K562 (cell line): ENCODE data around the gene WASL. TPM values are rescaled to one million over a fixed set of nuclear protein-coding genes. Genes with fewer than 3 reads are reported as not detected.

Source experiments
- ATF1 ChIP-seq, 2 experiments: fragments of 450-650 bp in 1 of 2; IDR thresholded peaks; 2 replicates each; pipeline ENCODE4 v1.6.1; 2016; ENCODE audit warnings: missing compliant biosample characterization in 1 of 2, missing genetic modification characterization in 1 of 2
- ELF2 ChIP-seq: fragments of 250-450 bp; sonication (Bioruptor Pico); IDR thresholded peaks from 2 replicates; pipeline ENCODE4 v1.5.0; 2021; ENCODE audit warnings: mild to moderate bottlenecking
- EP400 ChIP-seq: fragments of 450-650 bp; IDR thresholded peaks from 2 replicates; pipeline ENCODE4 v1.6.1; 2017; ENCODE audit warnings: antibody characterized with exemption, mild to moderate bottlenecking, moderate library complexity
- GATAD2B ChIP-seq: fragments of 450-650 bp; IDR thresholded peaks from 2 replicates; pipeline ENCODE4 v1.6.1; 2017; ENCODE audit warnings: mild to moderate bottlenecking, borderline replicate concordance
- HDAC2 ChIP-seq: fragments of 450-650 bp; IDR thresholded peaks from 2 replicates; pipeline ENCODE4 v1.6.1; 2016; ENCODE audit warnings: mild to moderate bottlenecking
- MAFG ChIP-seq: fragments of 450-650 bp; conservative IDR thresholded peaks from 2 replicates; pipeline ENCODE4 v1.6.1; 2016; ENCODE audit warnings: missing genetic modification characterization, missing compliant biosample characterization
- ZNF232 ChIP-seq: sonication (generic); formaldehyde crosslinking; IDR thresholded peaks from 2 replicates; pipeline ENCODE4 v1.8.0; 2022; ENCODE audit warnings: mild to moderate bottlenecking, missing genetic modification reagents
- polyA plus RNA-seq, 8 experiments: library from polyadenylated mRNA; depleted of rRNA in 4 of 8; stranded (reverse) in 5 of 8; unstranded in 3 of 8; fragments of >200 nt; fragmentation: Nextera tagmentation in 2 of 8; fragmentation: Illumina TruSeq in 1 of 8; extraction: Ambion mirVana in 2 of 8; extraction: Trizol in 1 of 8; gene quantifications; 2 replicates each; pipeline versions ENCODE4 v1.2.1 to v1.2.3, GENCODE V29; 2011 to 2014; ENCODE audit warnings: inconsistent platforms in 1 of 8, missing spikeins in 1 of 8
- total RNA-seq, 7 experiments: library from RNA; depleted of rRNA in 6 of 7; stranded (reverse); fragments of >200 nt in 6 of 7; fragmentation: Illumina TruSeq in 2 of 7; extraction: Trizol in 2 of 7; gene quantifications; 2 replicates each; pipeline versions ENCODE4 v1.2.1 to v1.2.3, GENCODE V29; 2011 to 2021; ENCODE audit warnings: low replicate concordance in 1 of 7
- TF ChIP-seq, protein P1 (sequence below): fragments of 450-650 bp; IDR thresholded peaks from 2 replicates; pipeline ENCODE4 v1.6.1; 2016; ENCODE audit warnings: mild to moderate bottlenecking, moderate library complexity
- TF ChIP-seq, protein P2 (sequence below): IDR thresholded peaks from 2 replicates; pipeline ENCODE4 v1.6.1; 2011; ENCODE audit warnings: borderline replicate concordance, low read depth, mild to moderate bottlenecking, moderate library complexity, low read length; ENCODE audit not compliant: insufficient read depth, poor library complexity, severe bottlenecking
- TF ChIP-seq, protein P3 (sequence below): sonication (generic); formaldehyde crosslinking; IDR thresholded peaks from 2 replicates; pipeline ENCODE4 v1.8.0; 2023; ENCODE audit warnings: mild to moderate bottlenecking, missing genetic modification reagents

WASL gene
- total and polyA plus RNA-seq, 9 of the 15 experiments (the other 6 are each of a cell fraction or from before 2014, with no cell fraction given), result 3.2 to 13.9 (median 8.3) TPM

DNA sequence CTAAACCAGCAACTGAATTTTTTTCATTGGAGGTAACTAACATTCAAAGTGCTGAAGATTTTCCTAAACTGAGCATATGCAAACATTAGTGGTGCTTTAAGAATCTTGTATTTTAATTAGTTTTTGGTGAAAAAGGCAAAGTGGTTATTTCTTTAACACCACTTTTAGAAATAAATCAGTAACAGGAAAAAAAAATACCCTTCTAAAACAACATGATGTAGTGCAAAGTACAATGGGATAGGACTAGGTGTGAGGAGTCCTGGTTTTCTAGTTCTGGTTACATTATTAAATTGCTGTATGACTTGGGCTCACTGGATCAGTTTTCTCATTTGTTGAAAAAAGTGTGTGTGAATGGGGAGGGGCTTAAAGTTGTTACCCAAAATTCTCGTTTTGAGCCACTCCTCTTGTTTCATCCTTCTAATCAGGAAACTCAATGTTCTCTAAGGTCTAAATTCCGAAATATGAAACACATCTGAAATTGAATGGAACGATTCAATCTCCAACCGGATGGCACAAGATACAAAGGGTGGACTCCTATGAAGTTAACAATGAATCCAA is 1.8 kb downstream of the WASL start (continued):
- TF ChIP-seq, protein P1, sequence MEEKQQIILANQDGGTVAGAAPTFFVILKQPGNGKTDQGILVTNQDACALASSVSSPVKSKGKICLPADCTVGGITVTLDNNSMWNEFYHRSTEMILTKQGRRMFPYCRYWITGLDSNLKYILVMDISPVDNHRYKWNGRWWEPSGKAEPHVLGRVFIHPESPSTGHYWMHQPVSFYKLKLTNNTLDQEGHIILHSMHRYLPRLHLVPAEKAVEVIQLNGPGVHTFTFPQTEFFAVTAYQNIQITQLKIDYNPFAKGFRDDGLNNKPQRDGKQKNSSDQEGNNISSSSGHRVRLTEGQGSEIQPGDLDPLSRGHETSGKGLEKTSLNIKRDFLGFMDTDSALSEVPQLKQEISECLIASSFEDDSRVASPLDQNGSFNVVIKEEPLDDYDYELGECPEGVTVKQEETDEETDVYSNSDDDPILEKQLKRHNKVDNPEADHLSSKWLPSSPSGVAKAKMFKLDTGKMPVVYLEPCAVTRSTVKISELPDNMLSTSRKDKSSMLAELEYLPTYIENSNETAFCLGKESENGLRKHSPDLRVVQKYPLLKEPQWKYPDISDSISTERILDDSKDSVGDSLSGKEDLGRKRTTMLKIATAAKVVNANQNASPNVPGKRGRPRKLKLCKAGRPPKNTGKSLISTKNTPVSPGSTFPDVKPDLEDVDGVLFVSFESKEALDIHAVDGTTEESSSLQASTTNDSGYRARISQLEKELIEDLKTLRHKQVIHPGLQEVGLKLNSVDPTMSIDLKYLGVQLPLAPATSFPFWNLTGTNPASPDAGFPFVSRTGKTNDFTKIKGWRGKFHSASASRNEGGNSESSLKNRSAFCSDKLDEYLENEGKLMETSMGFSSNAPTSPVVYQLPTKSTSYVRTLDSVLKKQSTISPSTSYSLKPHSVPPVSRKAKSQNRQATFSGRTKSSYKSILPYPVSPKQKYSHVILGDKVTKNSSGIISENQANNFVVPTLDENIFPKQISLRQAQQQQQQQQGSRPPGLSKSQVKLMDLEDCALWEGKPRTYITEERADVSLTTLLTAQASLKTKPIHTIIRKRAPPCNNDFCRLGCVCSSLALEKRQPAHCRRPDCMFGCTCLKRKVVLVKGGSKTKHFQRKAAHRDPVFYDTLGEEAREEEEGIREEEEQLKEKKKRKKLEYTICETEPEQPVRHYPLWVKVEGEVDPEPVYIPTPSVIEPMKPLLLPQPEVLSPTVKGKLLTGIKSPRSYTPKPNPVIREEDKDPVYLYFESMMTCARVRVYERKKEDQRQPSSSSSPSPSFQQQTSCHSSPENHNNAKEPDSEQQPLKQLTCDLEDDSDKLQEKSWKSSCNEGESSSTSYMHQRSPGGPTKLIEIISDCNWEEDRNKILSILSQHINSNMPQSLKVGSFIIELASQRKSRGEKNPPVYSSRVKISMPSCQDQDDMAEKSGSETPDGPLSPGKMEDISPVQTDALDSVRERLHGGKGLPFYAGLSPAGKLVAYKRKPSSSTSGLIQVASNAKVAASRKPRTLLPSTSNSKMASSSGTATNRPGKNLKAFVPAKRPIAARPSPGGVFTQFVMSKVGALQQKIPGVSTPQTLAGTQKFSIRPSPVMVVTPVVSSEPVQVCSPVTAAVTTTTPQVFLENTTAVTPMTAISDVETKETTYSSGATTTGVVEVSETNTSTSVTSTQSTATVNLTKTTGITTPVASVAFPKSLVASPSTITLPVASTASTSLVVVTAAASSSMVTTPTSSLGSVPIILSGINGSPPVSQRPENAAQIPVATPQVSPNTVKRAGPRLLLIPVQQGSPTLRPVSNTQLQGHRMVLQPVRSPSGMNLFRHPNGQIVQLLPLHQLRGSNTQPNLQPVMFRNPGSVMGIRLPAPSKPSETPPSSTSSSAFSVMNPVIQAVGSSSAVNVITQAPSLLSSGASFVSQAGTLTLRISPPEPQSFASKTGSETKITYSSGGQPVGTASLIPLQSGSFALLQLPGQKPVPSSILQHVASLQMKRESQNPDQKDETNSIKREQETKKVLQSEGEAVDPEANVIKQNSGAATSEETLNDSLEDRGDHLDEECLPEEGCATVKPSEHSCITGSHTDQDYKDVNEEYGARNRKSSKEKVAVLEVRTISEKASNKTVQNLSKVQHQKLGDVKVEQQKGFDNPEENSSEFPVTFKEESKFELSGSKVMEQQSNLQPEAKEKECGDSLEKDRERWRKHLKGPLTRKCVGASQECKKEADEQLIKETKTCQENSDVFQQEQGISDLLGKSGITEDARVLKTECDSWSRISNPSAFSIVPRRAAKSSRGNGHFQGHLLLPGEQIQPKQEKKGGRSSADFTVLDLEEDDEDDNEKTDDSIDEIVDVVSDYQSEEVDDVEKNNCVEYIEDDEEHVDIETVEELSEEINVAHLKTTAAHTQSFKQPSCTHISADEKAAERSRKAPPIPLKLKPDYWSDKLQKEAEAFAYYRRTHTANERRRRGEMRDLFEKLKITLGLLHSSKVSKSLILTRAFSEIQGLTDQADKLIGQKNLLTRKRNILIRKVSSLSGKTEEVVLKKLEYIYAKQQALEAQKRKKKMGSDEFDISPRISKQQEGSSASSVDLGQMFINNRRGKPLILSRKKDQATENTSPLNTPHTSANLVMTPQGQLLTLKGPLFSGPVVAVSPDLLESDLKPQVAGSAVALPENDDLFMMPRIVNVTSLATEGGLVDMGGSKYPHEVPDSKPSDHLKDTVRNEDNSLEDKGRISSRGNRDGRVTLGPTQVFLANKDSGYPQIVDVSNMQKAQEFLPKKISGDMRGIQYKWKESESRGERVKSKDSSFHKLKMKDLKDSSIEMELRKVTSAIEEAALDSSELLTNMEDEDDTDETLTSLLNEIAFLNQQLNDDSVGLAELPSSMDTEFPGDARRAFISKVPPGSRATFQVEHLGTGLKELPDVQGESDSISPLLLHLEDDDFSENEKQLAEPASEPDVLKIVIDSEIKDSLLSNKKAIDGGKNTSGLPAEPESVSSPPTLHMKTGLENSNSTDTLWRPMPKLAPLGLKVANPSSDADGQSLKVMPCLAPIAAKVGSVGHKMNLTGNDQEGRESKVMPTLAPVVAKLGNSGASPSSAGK, result no peak
- TF ChIP-seq MAFG, result no peak
- TF ChIP-seq EP400, result peak; percentile 30; the same call in 1 of the 2 replicates
- TF ChIP-seq HDAC2, result 0 out of 2 replicates have a peak, but pooled peaks have one; percentile 15
- no peak; the same call in 1 of the 2 replicates for TF ChIP-seq GATAD2B
- TF ChIP-seq ZNF232 (CRISPR knock-in tag), result 0 out of 2 replicates have a peak, but pooled peaks have one; percentile 4
- 0 out of 2 replicates have a peak, but pooled peaks have one; percentile 47 for TF ChIP-seq ELF2 (CRISPR knock-in tag)
- TF ChIP-seq ATF1 (CRISPR knock-in tag; IDR thresholded peaks at IDR 0.05), result no peak
- TF ChIP-seq ATF1 (tag; IDR thresholded peaks at IDR 0.05), result no peak
- TF ChIP-seq, protein P2, sequence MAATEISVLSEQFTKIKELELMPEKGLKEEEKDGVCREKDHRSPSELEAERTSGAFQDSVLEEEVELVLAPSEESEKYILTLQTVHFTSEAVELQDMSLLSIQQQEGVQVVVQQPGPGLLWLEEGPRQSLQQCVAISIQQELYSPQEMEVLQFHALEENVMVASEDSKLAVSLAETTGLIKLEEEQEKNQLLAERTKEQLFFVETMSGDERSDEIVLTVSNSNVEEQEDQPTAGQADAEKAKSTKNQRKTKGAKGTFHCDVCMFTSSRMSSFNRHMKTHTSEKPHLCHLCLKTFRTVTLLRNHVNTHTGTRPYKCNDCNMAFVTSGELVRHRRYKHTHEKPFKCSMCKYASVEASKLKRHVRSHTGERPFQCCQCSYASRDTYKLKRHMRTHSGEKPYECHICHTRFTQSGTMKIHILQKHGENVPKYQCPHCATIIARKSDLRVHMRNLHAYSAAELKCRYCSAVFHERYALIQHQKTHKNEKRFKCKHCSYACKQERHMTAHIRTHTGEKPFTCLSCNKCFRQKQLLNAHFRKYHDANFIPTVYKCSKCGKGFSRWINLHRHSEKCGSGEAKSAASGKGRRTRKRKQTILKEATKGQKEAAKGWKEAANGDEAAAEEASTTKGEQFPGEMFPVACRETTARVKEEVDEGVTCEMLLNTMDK, result no peak
- TF ChIP-seq, protein P3, sequence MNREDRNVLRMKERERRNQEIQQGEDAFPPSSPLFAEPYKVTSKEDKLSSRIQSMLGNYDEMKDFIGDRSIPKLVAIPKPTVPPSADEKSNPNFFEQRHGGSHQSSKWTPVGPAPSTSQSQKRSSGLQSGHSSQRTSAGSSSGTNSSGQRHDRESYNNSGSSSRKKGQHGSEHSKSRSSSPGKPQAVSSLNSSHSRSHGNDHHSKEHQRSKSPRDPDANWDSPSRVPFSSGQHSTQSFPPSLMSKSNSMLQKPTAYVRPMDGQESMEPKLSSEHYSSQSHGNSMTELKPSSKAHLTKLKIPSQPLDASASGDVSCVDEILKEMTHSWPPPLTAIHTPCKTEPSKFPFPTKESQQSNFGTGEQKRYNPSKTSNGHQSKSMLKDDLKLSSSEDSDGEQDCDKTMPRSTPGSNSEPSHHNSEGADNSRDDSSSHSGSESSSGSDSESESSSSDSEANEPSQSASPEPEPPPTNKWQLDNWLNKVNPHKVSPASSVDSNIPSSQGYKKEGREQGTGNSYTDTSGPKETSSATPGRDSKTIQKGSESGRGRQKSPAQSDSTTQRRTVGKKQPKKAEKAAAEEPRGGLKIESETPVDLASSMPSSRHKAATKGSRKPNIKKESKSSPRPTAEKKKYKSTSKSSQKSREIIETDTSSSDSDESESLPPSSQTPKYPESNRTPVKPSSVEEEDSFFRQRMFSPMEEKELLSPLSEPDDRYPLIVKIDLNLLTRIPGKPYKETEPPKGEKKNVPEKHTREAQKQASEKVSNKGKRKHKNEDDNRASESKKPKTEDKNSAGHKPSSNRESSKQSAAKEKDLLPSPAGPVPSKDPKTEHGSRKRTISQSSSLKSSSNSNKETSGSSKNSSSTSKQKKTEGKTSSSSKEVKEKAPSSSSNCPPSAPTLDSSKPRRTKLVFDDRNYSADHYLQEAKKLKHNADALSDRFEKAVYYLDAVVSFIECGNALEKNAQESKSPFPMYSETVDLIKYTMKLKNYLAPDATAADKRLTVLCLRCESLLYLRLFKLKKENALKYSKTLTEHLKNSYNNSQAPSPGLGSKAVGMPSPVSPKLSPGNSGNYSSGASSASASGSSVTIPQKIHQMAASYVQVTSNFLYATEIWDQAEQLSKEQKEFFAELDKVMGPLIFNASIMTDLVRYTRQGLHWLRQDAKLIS (CRISPR knock-in tag), result 0 out of 2 replicates have a peak, but pooled peaks have one; percentile 15
